GM23338 (cell line): Measurements from ENCODE around the gene SLC9A2. TPM values are rescaled to one million over a fixed set of nuclear protein-coding genes. Genes with fewer than 3 reads are reported as not detected.
A peak's percentile ranks its signal among the peaks of the same experiment; 100 is the strongest.

Source experiments
- ATAC-seq: fragments of 200-7000 bp; cut with Tn5 transposase; 3 replicates; pipeline ENCODE4 v1.9.1; 2020
- DNase-seq: peaks from one replicate; pipeline ENCODE4 v3.0.0-alpha.2; 2015; ENCODE audit warnings: low spot score
- H2AFZ ChIP-seq: fragments of 200-600 bp; sonication (generic); 2 replicates; pipeline ENCODE4 v1.8.0; 2016; ENCODE audit warnings: antibody characterized with exemption, mild to moderate bottlenecking, moderate library complexity
- H3F3A ChIP-seq: fragments of 200-600 bp; sonication (generic); replicated peaks from 2 replicates; pipeline ENCODE4 v1.8.0; 2017; ENCODE audit warnings: antibody characterized with exemption, mixed run types, low read depth
- H3K27ac ChIP-seq: fragments of 200-600 bp; sonication (generic); 2 replicates; pipeline ENCODE4 v1.6.1; 2016; ENCODE audit warnings: low read depth
- H3K27me3 ChIP-seq: fragments of 200-600 bp; sonication (generic); 2 replicates; pipeline ENCODE4 v1.8.0; 2016; ENCODE audit warnings: mild to moderate bottlenecking, mixed run types, moderate library complexity; ENCODE audit not compliant: insufficient read depth
- H3K36me3 ChIP-seq: fragments of 200-600 bp; sonication (generic); 2 replicates; pipeline ENCODE4 v1.8.0; 2016; ENCODE audit warnings: mild to moderate bottlenecking; ENCODE audit not compliant: insufficient read depth
- H3K4me1 ChIP-seq: fragments of 200-600 bp; sonication (generic); 2 replicates; pipeline ENCODE4 v1.8.0; 2016; ENCODE audit warnings: mild to moderate bottlenecking, moderate library complexity; ENCODE audit not compliant: insufficient read depth
- H3K4me2 ChIP-seq: fragments of 200-600 bp; sonication (generic); 2 replicates; pipeline ENCODE4 v1.7.1; 2017; ENCODE audit warnings: mixed run types
- H3K4me3 ChIP-seq: fragments of 200-600 bp; sonication (generic); 2 replicates; pipeline ENCODE4 v1.6.1; 2016; ENCODE audit warnings: mixed run types
- H3K79me2 ChIP-seq: fragments of 200-600 bp; sonication (generic); replicated peaks from 2 replicates; pipeline ENCODE4 v1.8.0; 2017; ENCODE audit warnings: mild to moderate bottlenecking; ENCODE audit not compliant: insufficient read depth
- H3K9me2 ChIP-seq: fragments of 200-600 bp; sonication (generic); 2 replicates; pipeline ENCODE4 v1.8.0; 2017; ENCODE audit not compliant: insufficient read depth
- H4K20me1 ChIP-seq: fragments of 200-600 bp; sonication (generic); replicated peaks from 2 replicates; pipeline ENCODE4 v1.8.0; 2017; ENCODE audit warnings: mild to moderate bottlenecking; ENCODE audit not compliant: insufficient read depth
- H3K27ac Mint-ChIP-seq: 2 replicates; pipeline ENCODE4 v1.8.0; 2020; ENCODE audit warnings: inconsistent platforms, mild to moderate bottlenecking, moderate library complexity, mixed read lengths
- H3K27me3 Mint-ChIP-seq: 3 replicates; pipeline ENCODE4 v1.8.0; 2022; ENCODE audit warnings: low read depth, mild to moderate bottlenecking, moderate library complexity, mixed read lengths, inconsistent platforms; ENCODE audit not compliant: insufficient read depth, poor library complexity
- H3K36me3 Mint-ChIP-seq: 3 replicates; pipeline ENCODE4 v1.8.0; 2021; ENCODE audit warnings: low read depth, mild to moderate bottlenecking, inconsistent platforms, moderate library complexity, mixed read lengths
- H3K4me1 Mint-ChIP-seq: 3 replicates; pipeline ENCODE4 v1.8.0; 2020; ENCODE audit warnings: mild to moderate bottlenecking, inconsistent platforms, mixed read lengths
- H3K4me3 Mint-ChIP-seq: 3 replicates; pipeline ENCODE4 v1.8.0; 2021; ENCODE audit warnings: moderate library complexity, mild to moderate bottlenecking, inconsistent platforms, mixed read lengths
- H3K9me3 Mint-ChIP-seq: 3 replicates; pipeline ENCODE4 v1.8.0; 2020; ENCODE audit warnings: moderate library complexity, mild to moderate bottlenecking, inconsistent platforms, mixed read lengths
- ETS1 ChIP-seq: IDR thresholded peaks from 2 replicates; pipeline ENCODE4 v1.6.1; 2016; ENCODE audit warnings: antibody characterized with exemption
- EZH2phosphoT487 ChIP-seq: fragments of 200-600 bp; sonication (generic); IDR thresholded peaks from one replicate; pipeline ENCODE4 v1.8.1; 2018; ENCODE audit warnings: antibody characterized with exemption; ENCODE audit not compliant: unreplicated experiment
- JUNB ChIP-seq: IDR thresholded peaks from one replicate; pipeline ENCODE4 v1.6.1; 2016; ENCODE audit warnings: antibody characterized with exemption; ENCODE audit not compliant: unreplicated experiment
- NANOG ChIP-seq: IDR thresholded peaks from 2 replicates; pipeline ENCODE4 v1.6.1; 2016; ENCODE audit warnings: antibody characterized with exemption, borderline replicate concordance
- POLR2AphosphoS5 ChIP-seq: IDR thresholded peaks from 2 replicates; pipeline ENCODE4 v1.6.1; 2016; ENCODE audit warnings: antibody characterized with exemption, low read depth
- REST ChIP-seq: IDR thresholded peaks from one replicate; pipeline ENCODE4 v1.6.1; 2018; ENCODE audit warnings: antibody characterized with exemption; ENCODE audit not compliant: unreplicated experiment
- ZNF331 ChIP-seq: fragments of 250-450 bp; sonication (Bioruptor Pico); IDR thresholded peaks from 2 replicates; pipeline ENCODE4 v1.5.0; 2020; ENCODE audit warnings: low read depth, mild to moderate bottlenecking, moderate library complexity
- ZNF462 ChIP-seq: fragments of 250-450 bp; sonication (Bioruptor Pico); IDR thresholded peaks from 2 replicates; pipeline ENCODE4 v1.5.0; 2020; ENCODE audit warnings: mild to moderate bottlenecking, moderate library complexity
- polyA plus RNA-seq: library from polyadenylated mRNA; unstranded; fragments of >200 nt; fragmentation: Nextera tagmentation; extraction: Ambion mirVana; gene quantifications from 2 replicates; pipeline ENCODE4 v1.2.1, GENCODE V29; 2016
- total RNA-seq: library from RNA; depleted of rRNA; stranded (reverse); fragments of >200 nt; shearing (Covaris generic); gene quantifications from 2 replicates; pipeline ENCODE4 v1.2.3, GENCODE V29; 2014

The SLC9A2 gene
- total and polyA plus RNA-seq, 2 experiments from 2014 or later: 0.03 to 0.24 TPM

GRCh38 chr2:102690012-102690411, 70.7 kb downstream of the SLC9A2 start:
- no peaks in the 10 kb centered on the region for H3K4me1 ChIP-seq
- ATAC-seq: no peak
- no peaks in the 10 kb centered on the region for H3K36me3 ChIP-seq
- H3K27ac ChIP-seq: no peak overlapping the region
- TF ChIP-seq POLR2AphosphoS5 (no peak), ZNF462 (CRISPR knock-in tag) (no peak), REST (no peak), NANOG (no peak), JUNB (no peak), EZH2phosphoT487 (no peak), ZNF331 (CRISPR knock-in tag) (no peak), ETS1 (no peak)
- no peaks in the 10 kb centered on the region for H3K79me2 ChIP-seq
- no peaks in the 10 kb centered on the region for H3K27me3 ChIP-seq
- no peaks in the 10 kb centered on the region for H4K20me1 ChIP-seq
- H3K27ac Mint-ChIP-seq: no peak overlapping the region
- H3F3A ChIP-seq: no peaks in the 10 kb centered on the region
- H3K4me3 ChIP-seq: no peak overlapping the region
- no peaks in the 10 kb centered on the region for H3K27me3 Mint-ChIP-seq
- peak overlapping the region; percentile 38; the same call in 1 of the 2 replicates for H2AFZ ChIP-seq
- no peaks in the 10 kb centered on the region for H3K4me1 Mint-ChIP-seq
- H3K4me3 Mint-ChIP-seq: no peak overlapping the region
- H3K4me2 ChIP-seq: no peak overlapping the region
- no peaks in the 10 kb centered on the region for H3K36me3 Mint-ChIP-seq
- no peak for DNase-seq
- H3K9me2 ChIP-seq: 0 out of 2 replicates have a peak, but pooled peaks cover 11% of the 10 kb centered on the region
- H3K9me3 Mint-ChIP-seq: no peaks in the 10 kb centered on the region
